ENCODE measurements around the gene AQP6. TPM values are rescaled to one million over a fixed set of nuclear protein-coding genes. Genes with fewer than 3 reads are reported as not detected.

AQP6 gene
- total and polyA plus RNA-seq, 10 of the 15 experiments (the other 5 are each of a cell fraction or from before 2014, with no cell fraction given), result not detected

DNA sequence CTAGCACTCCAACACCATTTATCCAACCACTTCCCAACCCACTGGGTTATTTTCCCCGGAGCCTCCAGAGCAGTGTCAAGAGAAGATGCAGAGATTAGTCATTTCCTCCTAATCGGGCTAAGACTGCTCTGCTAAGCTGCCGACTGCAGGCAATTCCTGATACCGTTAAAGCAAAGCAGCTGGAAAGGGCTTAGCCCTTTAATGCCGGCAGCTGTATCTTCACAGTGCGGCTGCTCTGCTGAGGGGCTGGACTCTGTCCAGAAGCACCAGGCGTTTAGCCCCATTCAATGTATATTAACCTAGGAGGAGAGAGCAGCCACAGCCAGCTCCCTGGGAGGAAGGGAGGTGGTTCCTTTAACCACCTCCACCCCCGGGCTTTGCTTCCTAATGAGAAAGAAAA, 11.1 kb downstream of the AQP6 start:
- Histone ChIP-seq H3K9ac (ENCODE audit: control insufficient read depth, insufficient read depth, low read length) (no peak overlapping the region), H3K4me1 (ENCODE audit: control insufficient read depth, insufficient read depth, low read length) (no peaks in the 10 kb centered on the region), H3K27ac (ENCODE audit: control insufficient read depth, insufficient read depth) (no peak overlapping the region), H3K9me3 (replicated peaks; ENCODE audit: control insufficient read depth, insufficient read depth, low read length) (no peaks in the 10 kb centered on the region), H2AFZ (ENCODE audit: control insufficient read depth, low read depth, low read length) (no peak overlapping the region), H3K4me3 (no peak overlapping the region), H3K4me2 (ENCODE audit: control insufficient read depth, insufficient read depth) (no peak overlapping the region), H3K79me2 (ENCODE audit: control insufficient read depth, insufficient read depth, low read length) (no peaks in the 10 kb centered on the region), H3K36me3 (ENCODE audit: control insufficient read depth in 2 of 2, insufficient read depth in 2 of 2, low read length in 1 of 2) (peaks cover 1 to 5% of the 10 kb centered on the region in 2 experiments; a peak in 3 of 4 replicates), H3K27me3 (replicated peaks in 1 of 2; ENCODE audit: control insufficient read depth in 2 of 2, insufficient read depth in 2 of 2, low read length in 1 of 2) (no peaks in the 10 kb centered on the region), H4K20me1 (ENCODE audit: control insufficient read depth, insufficient read depth) (no peaks in the 10 kb centered on the region)
- BruUV-seq (replicated peaks), result no TSS peak
- WGBS (ENCODE audit: insufficient coverage, insufficient replicate concordance, low lambda C conversion rate, missing lambda C conversion rate), result 55% methylated on average over 8 of the region's 8 CpGs
- ChIA-PET CTCF (interaction anchor here (1.1 to 7.7 kb wide), 4 partner anchors 15 to 53 kb away, joined by 4 to 68 read pairs (median 5); no protein-coding TSS in a partner anchor), SMC1A (ENCODE audit: uncharacterized antibody, unreplicated experiment) (interaction anchor here (0.8 to 1.1 kb wide), 2 partner anchors 86 to 104 kb away, joined by 3 to 4 read pairs; no protein-coding TSS in a partner anchor), POLR2A (interaction anchor here (0.6 kb wide), 1 partner anchor 12 kb away, joined by 3 read pairs; no protein-coding TSS in a partner anchor), RAD21 (ENCODE audit: unreplicated experiment) (interaction anchor here (1.3 to 5.5 kb wide), 2 partner anchors 16 to 42 kb away, joined by 3 to 21 read pairs; partner anchors contain the start of gene RACGAP1)
- ATAC-seq (no peak), FAIRE-seq (no peak), DNase-seq (ENCODE audit: low read depth, low spot score) (no peak)
- no peak for TF ChIP-seq BRCA1 (IDR thresholded peaks at IDR 0.05; ENCODE audit: low read depth, low read length)
- TF ChIP-seq, protein P1, sequence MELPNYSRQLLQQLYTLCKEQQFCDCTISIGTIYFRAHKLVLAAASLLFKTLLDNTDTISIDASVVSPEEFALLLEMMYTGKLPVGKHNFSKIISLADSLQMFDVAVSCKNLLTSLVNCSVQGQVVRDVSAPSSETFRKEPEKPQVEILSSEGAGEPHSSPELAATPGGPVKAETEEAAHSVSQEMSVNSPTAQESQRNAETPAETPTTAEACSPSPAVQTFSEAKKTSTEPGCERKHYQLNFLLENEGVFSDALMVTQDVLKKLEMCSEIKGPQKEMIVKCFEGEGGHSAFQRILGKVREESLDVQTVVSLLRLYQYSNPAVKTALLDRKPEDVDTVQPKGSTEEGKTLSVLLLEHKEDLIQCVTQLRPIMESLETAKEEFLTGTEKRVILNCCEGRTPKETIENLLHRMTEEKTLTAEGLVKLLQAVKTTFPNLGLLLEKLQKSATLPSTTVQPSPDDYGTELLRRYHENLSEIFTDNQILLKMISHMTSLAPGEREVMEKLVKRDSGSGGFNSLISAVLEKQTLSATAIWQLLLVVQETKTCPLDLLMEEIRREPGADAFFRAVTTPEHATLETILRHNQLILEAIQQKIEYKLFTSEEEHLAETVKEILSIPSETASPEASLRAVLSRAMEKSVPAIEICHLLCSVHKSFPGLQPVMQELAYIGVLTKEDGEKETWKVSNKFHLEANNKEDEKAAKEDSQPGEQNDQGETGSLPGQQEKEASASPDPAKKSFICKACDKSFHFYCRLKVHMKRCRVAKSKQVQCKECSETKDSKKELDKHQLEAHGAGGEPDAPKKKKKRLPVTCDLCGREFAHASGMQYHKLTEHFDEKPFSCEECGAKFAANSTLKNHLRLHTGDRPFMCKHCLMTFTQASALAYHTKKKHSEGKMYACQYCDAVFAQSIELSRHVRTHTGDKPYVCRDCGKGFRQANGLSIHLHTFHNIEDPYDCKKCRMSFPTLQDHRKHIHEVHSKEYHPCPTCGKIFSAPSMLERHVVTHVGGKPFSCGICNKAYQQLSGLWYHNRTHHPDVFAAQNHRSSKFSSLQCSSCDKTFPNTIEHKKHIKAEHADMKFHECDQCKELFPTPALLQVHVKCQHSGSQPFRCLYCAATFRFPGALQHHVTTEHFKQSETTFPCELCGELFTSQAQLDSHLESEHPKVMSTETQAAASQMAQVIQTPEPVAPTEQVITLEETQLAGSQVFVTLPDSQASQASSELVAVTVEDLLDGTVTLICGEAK (IDR thresholded peaks at IDR 0.05; ENCODE audit: borderline replicate concordance), result no peak
- TF ChIP-seq EZH2 (IDR thresholded peaks at IDR 0.05; ENCODE audit: borderline replicate concordance, control insufficient read depth, low read depth, low read length), result no peak
- TF ChIP-seq, protein P2, sequence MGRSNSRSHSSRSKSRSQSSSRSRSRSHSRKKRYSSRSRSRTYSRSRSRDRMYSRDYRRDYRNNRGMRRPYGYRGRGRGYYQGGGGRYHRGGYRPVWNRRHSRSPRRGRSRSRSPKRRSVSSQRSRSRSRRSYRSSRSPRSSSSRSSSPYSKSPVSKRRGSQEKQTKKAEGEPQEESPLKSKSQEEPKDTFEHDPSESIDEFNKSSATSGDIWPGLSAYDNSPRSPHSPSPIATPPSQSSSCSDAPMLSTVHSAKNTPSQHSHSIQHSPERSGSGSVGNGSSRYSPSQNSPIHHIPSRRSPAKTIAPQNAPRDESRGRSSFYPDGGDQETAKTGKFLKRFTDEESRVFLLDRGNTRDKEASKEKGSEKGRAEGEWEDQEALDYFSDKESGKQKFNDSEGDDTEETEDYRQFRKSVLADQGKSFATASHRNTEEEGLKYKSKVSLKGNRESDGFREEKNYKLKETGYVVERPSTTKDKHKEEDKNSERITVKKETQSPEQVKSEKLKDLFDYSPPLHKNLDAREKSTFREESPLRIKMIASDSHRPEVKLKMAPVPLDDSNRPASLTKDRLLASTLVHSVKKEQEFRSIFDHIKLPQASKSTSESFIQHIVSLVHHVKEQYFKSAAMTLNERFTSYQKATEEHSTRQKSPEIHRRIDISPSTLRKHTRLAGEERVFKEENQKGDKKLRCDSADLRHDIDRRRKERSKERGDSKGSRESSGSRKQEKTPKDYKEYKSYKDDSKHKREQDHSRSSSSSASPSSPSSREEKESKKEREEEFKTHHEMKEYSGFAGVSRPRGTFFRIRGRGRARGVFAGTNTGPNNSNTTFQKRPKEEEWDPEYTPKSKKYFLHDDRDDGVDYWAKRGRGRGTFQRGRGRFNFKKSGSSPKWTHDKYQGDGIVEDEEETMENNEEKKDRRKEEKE (IDR thresholded peaks at IDR 0.05), result no peak
- TF ChIP-seq BHLHE40 (IDR thresholded peaks at IDR 0.05; ENCODE audit: borderline replicate concordance in 1 of 2, low read depth in 2 of 2, low read length in 1 of 2), result no peak
- no peak for TF ChIP-seq SREBF2 (IDR thresholded peaks at IDR 0.05; ENCODE audit: low read length)
- TF ChIP-seq ZZZ3 (IDR thresholded peaks at IDR 0.05; ENCODE audit: control insufficient read depth, insufficient read length, low read depth), result no peak
- no peak for TF ChIP-seq ZNF622 (IDR thresholded peaks at IDR 0.05)
- TF ChIP-seq CBX5 (IDR thresholded peaks at IDR 0.05; ENCODE audit: low read depth), result no peak
- no peak for TF ChIP-seq SPI1 (IDR thresholded peaks at IDR 0.05; ENCODE audit: borderline replicate concordance, insufficient read depth, low read depth, low read length)
- no peak for TF ChIP-seq SMAD5 (IDR thresholded peaks at IDR 0.05; ENCODE audit: low read depth)
- no peak for TF ChIP-seq GATAD2B (conservative IDR thresholded peaks at IDR 0.05; ENCODE audit: low read depth)
- in situ Hi-C loops (cut with MboI) (no loop called here), intact Hi-C loops (cut with micrococcal nuclease; ENCODE audit: unreplicated experiment) (no loop called here)
